GM23338 (cell line): ENCODE data around the gene NTN1.

ENCODE experiments used
- CREB1 ChIP-seq: fragments of 250-450 bp; sonication (Bioruptor Pico); IDR thresholded peaks from 2 replicates; pipeline ENCODE4 v1.5.0; 2020; ENCODE audit warnings: low read depth, mild to moderate bottlenecking, moderate library complexity
- CTCF ChIP-seq, 2 experiments: fragments of 200-600 bp in 1 of 2; sonication (generic) in 1 of 2; conservative IDR thresholded peaks; 2 replicates each; pipeline versions ENCODE4 v1.5.1 to v1.6.1; 2016 to 2017; ENCODE audit warnings: antibody characterized with exemption in 2 of 2, low read depth in 2 of 2, mild to moderate bottlenecking in 2 of 2, moderate library complexity in 1 of 2
- EZH2 ChIP-seq: fragments of 200-600 bp; sonication (generic); IDR thresholded peaks from one replicate; pipeline ENCODE4 v1.8.0; 2017; ENCODE audit warnings: antibody characterized with exemption, mild to moderate bottlenecking, low read depth; ENCODE audit not compliant: unreplicated experiment
- EZH2phosphoT487 ChIP-seq: fragments of 200-600 bp; sonication (generic); IDR thresholded peaks from one replicate; pipeline ENCODE4 v1.8.1; 2018; ENCODE audit warnings: antibody characterized with exemption; ENCODE audit not compliant: unreplicated experiment
- JUNB ChIP-seq: IDR thresholded peaks from one replicate; pipeline ENCODE4 v1.6.1; 2016; ENCODE audit warnings: antibody characterized with exemption; ENCODE audit not compliant: unreplicated experiment
- POLR2AphosphoS5 ChIP-seq: IDR thresholded peaks from 2 replicates; pipeline ENCODE4 v1.6.1; 2016; ENCODE audit warnings: antibody characterized with exemption, low read depth
- ZNF114 ChIP-seq: fragments of 250-450 bp; sonication (Bioruptor Pico); IDR thresholded peaks from 2 replicates; pipeline ENCODE4 v1.5.0; 2020; ENCODE audit warnings: mild to moderate bottlenecking, moderate library complexity
- ZNF331 ChIP-seq: fragments of 250-450 bp; sonication (Bioruptor Pico); IDR thresholded peaks from 2 replicates; pipeline ENCODE4 v1.5.0; 2020; ENCODE audit warnings: low read depth, mild to moderate bottlenecking, moderate library complexity

GRCh38 chr17:9185142-9185541 is 163.8 kb downstream of the NTN1 start:
- TF ChIP-seq CTCF (conservative IDR thresholded peaks at IDR 0.05; ENCODE audit: low read depth in 2 of 2), result no peak
- TF ChIP-seq EZH2phosphoT487, result no peak
- TF ChIP-seq ZNF331 (CRISPR knock-in tag), result no peak
- no peak for TF ChIP-seq ZNF114 (CRISPR knock-in tag)
- TF ChIP-seq JUNB, result no peak
- no peak for TF ChIP-seq EZH2
- no peak for TF ChIP-seq POLR2AphosphoS5
- no peak for TF ChIP-seq CREB1 (CRISPR knock-in tag)
